Tibial artery (tissue), 4 donors: ENCODE results near the gene PARP6.

Experiments used
- DNase-seq, 2 donors: peaks; one replicate each; pipeline ENCODE4 v3.0.0-alpha.2; 2019
- H3K27ac ChIP-seq, 2 donors: fragments of 200-600 bp; sonication (generic) in 1 of 2; 1 replicate in 1 of 2; 2 replicates in 1 of 2; pipeline ENCODE4 v1.5.1; 2018 to 2019; ENCODE audit warnings: mild to moderate bottlenecking in 1 of 2
- H3K27me3 ChIP-seq, 2 donors: fragments of 200-600 bp; sonication (generic) in 1 of 2; one replicate each; pipeline versions ENCODE4 v1.5.1 to v1.6.0; 2016 to 2019
- H3K36me3 ChIP-seq, 3 donors: fragments of 200-600 bp; sonication (generic) in 2 of 3; one replicate each; pipeline ENCODE4 v1.5.1; 2016 to 2019; ENCODE audit warnings: mild to moderate bottlenecking in 2 of 3
- H3K4me1 ChIP-seq, 4 donors: fragments of 200-600 bp; sonication (generic) in 2 of 4; 1 replicate in 3 of 4; 2 replicates in 1 of 4; pipeline ENCODE4 v1.5.1; 2016 to 2019
- H3K4me3 ChIP-seq, 2 donors: fragments of 200-600 bp; sonication (generic) in 1 of 2; 1 replicate in 1 of 2; 2 replicates in 1 of 2; pipeline ENCODE4 v1.5.1; 2018 to 2019; ENCODE audit warnings: mild to moderate bottlenecking in 2 of 2
- H3K9me3 ChIP-seq, 3 donors: fragments of 200-600 bp; sonication (generic) in 1 of 3; one replicate each; pipeline ENCODE4 v1.5.1; 2016 to 2019
- CTCF ChIP-seq, 2 experiments: fragments of 200-600 bp in 1 of 2; fragments of 450-650 bp in 1 of 2; IDR thresholded peaks; one replicate each; pipeline ENCODE4 v1.5.1; 2017 to 2019; ENCODE audit warnings: antibody characterized with exemption in 2 of 2, mild to moderate bottlenecking in 1 of 2, moderate library complexity in 1 of 2
- intact Hi-C: fragments of 100-400 bp; cut with DNase I; formaldehyde crosslinking; loops from one replicate; pipeline ENCODE4 v1.15.0; 2023; ENCODE audit warnings: low total_unique reads

PARP6 gene

GRCh38 chr15:72193836-72194396, 78.4 kb downstream of the PARP6 start:
- no peak overlapping the region for H3K4me3 ChIP-seq
- no peak for TF ChIP-seq CTCF (IDR thresholded peaks at IDR 0.05)
- intact Hi-C loops: no loop called here

GRCh38 chr15:72192416-72192815, 79.9 kb downstream of the PARP6 start:
- TF ChIP-seq CTCF (IDR thresholded peaks at IDR 0.05): no peak
- peaks cover 0 to 8% (median 3%) of the 10 kb centered on the region in 4 donors for H3K4me1 ChIP-seq
- H3K9me3 ChIP-seq: no peaks in the 10 kb centered on the region
- DNase-seq: no peak
- intact Hi-C loops: no loop called here
- peaks cover 0 to 4% of the 10 kb centered on the region in 2 donors for H3K27me3 ChIP-seq
- H3K27ac ChIP-seq: no peak overlapping the region
- H3K4me3 ChIP-seq: no peak overlapping the region
- no peaks in the 10 kb centered on the region for H3K36me3 ChIP-seq

More at GRCh38 chr15:72193836-72194396, 78.4 kb downstream of the PARP6 start:
- H3K36me3 ChIP-seq: peaks cover 3 to 5% (median 4%) of the 10 kb centered on the region in 3 donors
- peaks cover 0 to 13% (median 5%) of the 10 kb centered on the region in 4 donors for H3K4me1 ChIP-seq
- peaks cover 0 to 4% of the 10 kb centered on the region in 2 donors for H3K27me3 ChIP-seq
- no peaks in the 10 kb centered on the region for H3K9me3 ChIP-seq
- DNase-seq: no peak
- no peak overlapping the region for H3K27ac ChIP-seq
